Stimulated activated CD8-positive, alpha-beta memory T cell treated with anti-CD3 and anti-CD28 coated beads, Interleukin-4, amount 100 ng/mL, for 24 hours (primary cell): ENCODE data around the gene AIFM3.

ENCODE experiments used
- DNase-seq: peaks from one replicate; pipeline ENCODE4 v3.0.0-alpha.2; 2020; ENCODE audit warnings: low read depth

AIFM3 gene

GRCh38 chr22:20975541-20976290 is 8.7 kb downstream of the AIFM3 start:
- DNase-seq: no peak

DNA sequence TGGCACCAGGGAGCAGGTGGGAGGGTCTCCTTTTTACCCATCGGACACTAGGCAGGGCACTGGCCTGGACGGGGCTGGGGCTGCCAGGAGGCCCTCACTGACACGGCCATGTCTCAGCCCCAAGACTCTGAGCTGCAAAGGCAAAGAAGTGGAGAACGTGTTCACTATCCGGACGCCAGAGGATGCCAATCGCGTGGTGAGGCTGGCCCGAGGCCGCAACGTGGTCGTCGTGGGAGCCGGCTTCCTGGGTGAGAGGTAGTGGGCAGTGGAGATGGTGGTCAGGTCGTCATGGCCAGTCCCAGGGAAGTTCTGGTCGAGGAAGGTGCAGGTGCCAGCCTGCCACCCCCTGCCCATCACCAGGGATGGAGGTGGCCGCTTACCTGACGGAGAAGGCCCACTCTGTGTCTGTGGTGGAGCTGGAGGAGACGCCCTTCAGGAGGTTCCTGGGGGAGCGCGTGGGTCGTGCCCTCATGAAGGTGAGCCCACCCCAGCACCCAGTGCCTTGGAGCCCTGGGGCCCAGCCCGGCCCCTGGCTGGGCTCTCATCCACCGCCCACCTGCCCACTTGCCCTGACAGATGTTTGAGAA is 9.3 kb downstream of the AIFM3 start:
- DNase-seq: no peak

DNA sequence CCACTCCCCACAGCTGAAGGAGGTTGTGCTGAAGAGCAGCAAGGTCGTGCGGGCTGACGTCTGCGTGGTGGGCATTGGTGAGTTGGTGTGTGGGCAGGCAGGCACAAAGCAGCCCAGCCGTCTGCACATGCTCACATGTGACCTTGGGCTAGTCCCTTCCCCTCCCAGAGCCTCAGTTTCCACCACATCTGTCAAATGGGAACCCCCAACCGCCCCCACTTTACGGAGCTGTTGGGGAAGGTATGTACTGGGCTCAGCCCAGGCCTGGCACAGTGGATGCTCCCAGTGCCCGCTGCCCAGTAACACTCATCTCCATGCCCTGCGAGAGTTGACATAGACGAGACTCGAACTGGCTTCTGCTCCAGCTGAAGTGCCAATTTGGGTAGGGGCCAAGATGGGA is 10.0 kb downstream of the AIFM3 start:
- no peak for DNase-seq

DNA sequence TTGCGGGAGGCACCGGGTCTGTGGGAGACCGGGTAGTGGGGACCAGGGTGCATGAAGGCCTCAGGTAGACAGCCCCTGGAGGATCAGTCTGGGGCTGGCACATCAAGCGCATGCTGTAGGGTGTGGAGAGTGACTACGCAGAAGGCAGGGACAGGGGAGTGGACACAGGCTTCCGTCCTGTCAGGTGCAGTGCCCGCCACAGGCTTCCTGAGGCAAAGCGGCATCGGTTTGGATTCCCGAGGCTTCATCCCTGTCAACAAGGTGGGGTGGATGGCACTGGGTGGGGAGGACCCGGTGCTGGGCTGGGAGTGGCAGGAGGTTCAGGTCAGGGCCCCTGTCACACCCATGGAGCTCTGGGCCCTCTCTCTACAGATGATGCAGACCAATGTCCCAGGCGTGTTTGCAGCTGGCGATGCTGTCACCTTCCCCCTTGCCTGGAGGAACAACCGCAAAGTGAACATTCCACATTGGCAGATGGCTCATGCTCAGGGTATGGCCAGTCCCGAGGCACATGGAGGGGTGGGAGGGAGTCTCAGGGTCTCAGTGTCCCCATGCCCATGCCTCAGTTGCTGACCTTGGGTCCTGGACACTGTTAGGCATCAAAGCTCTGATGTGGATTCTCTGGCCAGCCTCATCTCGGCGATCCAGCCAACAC is 10.6 kb downstream of the AIFM3 start:
- no peak for DNase-seq

GRCh38 chr22:20978419-20978818 is 11.4 kb downstream of the AIFM3 start:
- DNase-seq: no peak

DNA sequence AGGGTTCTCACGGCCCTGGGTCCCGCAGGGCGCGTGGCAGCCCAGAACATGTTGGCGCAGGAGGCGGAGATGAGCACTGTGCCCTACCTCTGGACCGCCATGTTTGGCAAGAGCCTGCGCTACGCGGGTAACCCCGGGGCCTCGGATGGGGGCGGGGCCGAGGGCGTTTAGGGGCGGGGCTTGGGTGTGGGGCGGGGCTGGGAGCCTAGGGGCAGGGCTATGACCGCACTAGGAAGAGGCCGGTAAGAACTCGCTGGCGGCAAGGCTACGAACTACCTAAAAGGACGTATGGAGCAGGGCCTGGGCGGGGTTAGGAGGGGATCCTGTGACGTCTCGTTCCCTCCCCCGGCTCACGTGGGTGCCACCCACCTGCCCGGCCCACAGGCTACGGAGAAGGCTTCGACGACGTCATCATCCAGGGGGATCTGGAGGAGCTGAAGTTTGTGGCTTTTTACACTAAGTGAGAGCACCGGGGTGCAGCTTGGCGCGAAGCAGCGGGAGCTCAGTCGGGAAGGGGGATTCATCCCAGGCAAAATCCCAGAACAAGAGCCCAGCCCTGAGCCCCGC is 12.3 kb downstream of the AIFM3 start:
- DNase-seq: peak; percentile 43

GRCh38 chr22:20979940-20980453 is 12.9 kb downstream of the AIFM3 start:
- no peak for DNase-seq

GRCh38 chr22:20980523-20980922 is 13.5 kb downstream of the AIFM3 start:
- no peak for DNase-seq

DNA sequence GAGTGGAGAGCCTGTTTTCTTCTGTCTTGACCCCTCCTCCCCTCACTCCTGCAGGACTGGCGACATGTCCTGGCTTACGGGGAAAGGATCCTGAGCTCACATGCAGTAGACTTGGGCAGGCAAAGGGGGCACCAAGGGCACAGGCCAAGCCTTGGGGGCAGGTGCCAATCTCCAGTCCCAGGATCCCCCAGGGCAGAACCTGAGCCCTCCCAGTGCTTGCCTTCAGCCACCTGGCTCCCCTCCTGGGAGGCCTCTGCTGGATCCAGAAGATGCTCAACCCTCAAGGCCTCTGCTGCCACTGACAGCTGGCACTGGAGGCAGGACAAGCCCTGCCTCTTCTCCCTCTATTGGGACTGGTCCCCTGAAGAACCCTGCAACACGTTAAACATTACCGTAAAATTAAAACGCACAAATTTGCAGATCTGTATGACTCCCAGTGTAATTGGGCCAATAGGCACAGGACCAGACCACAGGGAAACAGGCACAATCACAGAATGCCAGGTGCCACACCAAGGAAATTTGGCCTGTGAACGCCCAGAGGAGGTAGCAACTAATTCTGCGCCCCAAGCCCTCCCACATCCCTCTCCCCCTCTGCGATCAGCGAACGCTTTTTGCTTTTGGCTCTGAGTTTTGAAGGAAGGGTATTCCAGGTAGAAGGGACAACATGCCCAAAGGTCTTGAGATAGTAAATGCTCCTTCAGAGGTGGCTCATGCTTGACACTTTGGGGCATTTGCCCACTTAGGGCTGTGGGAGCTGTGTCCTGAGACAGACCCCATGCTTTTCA is 14.1 kb downstream of the AIFM3 start:
- no peak for DNase-seq

DNA sequence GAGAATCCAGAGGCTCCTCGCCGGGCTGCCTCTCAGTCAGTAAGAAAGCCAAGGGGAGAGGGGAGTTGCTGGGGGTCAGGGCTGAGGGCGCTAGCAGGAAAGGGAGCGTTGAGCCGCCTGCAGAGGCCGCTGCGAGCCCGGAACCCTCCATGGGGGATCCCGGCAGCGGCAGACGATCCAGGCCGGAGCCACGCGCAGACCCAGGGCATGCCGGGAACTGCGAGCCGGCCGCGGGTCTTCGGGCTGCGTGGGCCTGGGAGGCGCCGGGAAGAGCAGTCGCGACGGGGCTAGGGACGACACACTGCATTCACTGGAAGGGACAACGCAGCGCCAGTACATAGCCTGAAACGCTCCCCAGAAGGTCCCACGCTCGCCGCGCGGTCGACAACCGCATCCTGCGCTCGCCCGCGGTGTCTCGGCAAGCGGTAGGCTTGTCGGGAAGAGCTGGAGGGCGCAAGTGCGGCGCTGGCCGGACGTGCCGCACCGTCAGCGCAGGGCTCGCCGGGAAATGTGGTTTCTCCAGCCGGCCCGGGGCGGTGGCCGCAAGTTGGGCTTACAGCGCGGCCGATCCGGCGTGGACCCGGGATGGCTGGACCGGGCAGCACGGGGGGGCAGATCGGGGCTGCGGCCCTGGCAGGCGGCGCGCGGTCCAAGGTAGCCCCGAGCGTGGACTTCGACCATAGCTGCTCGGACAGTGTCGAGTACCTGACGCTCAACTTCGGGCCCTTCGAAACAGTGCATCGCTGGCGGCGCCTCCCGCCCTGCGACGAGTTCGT is 14.9 kb downstream of the AIFM3 start, which contains the start of gene LZTR1:
Gene LZTR1 (plus strand): TSS at position 511 of the 776 bp plus-strand sequence. CDS start 75 bp downstream, at position 586.
- DNase-seq: peak; percentile 62

GRCh38 chr22:20982563-20982882 is 15.5 kb downstream of the AIFM3 start:
- DNase-seq: no peak

- no peak for DNase-seq
These were observed 16.2 kb downstream of the AIFM3 start for GRCh38 chr22:20983081-20983771.

DNA sequence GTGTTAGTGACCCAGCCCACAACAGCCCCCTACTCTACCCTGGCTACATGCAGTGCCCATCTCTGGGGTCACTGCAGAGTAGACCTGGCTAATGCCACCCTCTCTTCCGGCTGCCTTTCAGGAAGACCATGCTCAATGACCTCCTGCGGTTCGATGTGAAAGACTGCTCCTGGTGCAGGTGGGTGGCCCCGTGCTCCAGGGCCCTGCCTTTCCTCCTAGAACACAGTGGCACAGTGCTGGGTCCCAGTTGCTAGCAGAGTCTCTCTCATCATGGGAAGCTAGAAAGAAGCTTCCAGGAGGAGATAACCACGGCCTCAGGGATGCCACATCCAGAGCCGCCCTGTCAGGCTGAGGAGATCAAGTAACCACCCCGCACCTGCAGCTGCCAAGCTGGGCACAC is 18.7 kb downstream of the AIFM3 start:
- DNase-seq: no peak

- no peak for DNase-seq
These were observed 19.3 kb downstream of the AIFM3 start for GRCh38 chr22:20986365-20986764.

- DNase-seq: no peak
These were observed 20.3 kb downstream of the AIFM3 start for GRCh38 chr22:20987375-20987774.

DNA sequence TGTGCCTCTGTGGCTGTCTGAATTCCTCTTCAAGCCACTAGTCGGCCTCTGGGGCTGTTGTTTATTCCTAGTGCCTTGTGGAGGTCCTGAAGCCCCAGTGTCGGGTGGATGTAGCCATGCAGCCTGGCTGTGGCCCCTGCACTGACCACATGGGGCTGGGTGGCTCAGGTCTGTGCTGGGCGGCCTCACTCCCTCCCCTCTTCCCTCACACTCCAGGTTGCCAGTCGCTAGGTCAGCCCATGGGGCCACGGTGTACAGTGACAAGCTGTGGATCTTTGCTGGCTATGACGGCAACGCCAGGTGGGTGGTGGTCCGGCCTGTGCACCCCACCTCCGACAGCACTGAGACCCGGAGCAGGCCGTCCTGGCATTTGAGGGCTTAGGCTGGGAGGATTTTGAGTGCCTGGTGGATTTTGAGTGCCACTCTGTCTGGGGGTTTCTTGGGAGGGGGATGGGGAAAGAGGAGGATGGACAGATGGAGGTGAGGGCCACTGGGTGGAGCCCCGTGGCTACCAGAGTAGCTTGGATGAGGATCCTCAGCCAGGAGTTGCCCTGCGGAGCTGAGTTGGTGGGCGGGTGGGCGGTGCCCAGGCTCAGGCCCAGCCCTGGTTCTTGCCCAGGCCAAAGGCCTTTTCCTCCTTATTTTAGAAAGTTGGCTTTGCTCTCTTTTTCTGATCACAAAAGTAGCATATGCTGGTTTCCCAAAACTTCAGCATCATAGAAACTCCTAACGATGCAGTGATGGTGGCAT is 21.7 kb downstream of the AIFM3 start:
- DNase-seq: no peak

GRCh38 chr22:20989323-20990138 is 22.5 kb downstream of the AIFM3 start:
- DNase-seq: no peak

DNA sequence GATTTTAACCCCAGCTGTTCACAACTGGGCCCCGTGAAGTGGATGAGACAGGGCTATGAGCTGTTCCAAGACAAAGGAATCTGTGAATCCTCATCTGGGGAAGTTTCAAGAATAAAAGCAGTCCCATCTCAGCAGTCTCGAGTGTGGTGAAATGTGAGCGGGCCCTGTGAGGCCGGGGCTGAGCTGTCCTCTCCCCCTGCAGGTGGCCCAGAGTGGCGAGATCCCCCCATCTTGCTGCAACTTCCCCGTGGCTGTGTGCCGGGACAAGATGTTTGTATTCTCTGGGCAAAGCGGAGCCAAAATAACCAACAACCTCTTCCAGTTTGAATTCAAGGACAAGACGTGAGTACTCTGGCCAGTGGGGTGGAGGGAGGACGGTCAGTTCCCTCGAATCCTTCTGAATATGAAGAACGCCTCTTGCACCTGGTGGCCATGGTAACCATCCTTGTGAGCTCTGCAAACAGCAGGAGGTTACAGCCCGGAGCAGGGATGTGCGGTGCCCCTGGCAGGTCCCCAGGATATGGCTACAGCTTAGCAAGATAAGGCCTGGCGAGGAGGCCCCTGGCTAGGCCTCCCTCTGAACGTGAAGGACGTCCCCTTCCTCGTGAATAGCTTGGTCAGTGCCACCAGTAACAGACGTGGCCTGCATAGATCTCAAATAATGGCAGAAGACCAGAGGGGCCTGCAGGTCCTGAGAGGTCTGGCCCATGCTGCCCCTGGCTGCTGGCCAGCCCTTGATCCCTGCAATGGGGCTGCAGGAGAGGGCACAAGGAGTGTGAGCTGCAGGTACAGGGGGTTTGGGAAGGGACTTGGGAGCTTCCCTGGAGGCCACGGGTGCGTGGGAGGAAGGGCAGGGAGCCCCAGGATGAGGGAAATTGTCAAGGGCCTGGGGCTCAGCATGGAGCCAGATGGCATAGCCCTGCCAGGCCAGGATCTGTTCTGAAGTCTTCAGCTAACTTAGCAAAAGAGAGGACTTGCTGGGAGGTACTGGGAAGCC is 23.4 kb downstream of the AIFM3 start:
- DNase-seq: no peak
